ENCODE measurements around the gene FNDC3A.

FNDC3A gene

DNA sequence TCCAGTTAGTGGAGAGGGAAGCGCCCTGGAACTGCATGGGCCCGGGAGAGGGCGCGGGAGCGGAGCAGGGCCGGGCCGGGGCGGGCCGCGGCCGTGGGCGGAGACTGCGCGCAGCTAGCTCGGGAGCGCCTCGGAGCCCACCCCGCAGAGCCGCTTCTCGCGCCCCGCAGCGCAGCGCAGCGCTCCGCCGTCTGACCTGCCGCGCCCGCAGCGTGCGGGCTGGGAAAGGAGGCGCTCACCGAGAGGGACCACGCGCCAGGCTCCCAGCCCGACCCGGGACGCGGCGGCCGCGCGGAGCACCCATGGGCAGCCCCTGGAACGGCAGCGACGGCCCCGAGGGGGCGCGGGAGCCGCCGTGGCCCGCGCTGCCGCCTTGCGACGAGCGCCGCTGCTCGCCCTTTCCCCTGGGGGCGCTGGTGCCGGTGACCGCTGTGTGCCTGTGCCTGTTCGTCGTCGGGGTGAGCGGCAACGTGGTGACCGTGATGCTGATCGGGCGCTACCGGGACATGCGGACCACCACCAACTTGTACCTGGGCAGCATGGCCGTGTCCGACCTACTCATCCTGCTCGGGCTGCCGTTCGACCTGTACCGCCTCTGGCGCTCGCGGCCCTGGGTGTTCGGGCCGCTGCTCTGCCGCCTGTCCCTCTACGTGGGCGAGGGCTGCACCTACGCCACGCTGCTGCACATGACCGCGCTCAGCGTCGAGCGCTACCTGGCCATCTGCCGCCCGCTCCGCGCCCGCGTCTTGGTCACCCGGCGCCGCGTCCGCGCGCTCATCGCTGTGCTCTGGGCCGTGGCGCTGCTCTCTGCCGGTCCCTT is 244.5 kb downstream of the FNDC3A start, which contains the start of gene MLNR:
Gene MLNR (plus strand): TSS at position 303 of the 820 bp plus-strand sequence. CDS start 0 bp downstream, at position 303.
- TF ChIP-seq, protein P1, sequence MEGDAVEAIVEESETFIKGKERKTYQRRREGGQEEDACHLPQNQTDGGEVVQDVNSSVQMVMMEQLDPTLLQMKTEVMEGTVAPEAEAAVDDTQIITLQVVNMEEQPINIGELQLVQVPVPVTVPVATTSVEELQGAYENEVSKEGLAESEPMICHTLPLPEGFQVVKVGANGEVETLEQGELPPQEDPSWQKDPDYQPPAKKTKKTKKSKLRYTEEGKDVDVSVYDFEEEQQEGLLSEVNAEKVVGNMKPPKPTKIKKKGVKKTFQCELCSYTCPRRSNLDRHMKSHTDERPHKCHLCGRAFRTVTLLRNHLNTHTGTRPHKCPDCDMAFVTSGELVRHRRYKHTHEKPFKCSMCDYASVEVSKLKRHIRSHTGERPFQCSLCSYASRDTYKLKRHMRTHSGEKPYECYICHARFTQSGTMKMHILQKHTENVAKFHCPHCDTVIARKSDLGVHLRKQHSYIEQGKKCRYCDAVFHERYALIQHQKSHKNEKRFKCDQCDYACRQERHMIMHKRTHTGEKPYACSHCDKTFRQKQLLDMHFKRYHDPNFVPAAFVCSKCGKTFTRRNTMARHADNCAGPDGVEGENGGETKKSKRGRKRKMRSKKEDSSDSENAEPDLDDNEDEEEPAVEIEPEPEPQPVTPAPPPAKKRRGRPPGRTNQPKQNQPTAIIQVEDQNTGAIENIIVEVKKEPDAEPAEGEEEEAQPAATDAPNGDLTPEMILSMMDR (IDR thresholded peaks at IDR 0.05; ENCODE audit: low read depth, low read length), result no peak
- DNase-seq (ENCODE audit: extremely low read depth, low read depth), result no peak

DNA sequence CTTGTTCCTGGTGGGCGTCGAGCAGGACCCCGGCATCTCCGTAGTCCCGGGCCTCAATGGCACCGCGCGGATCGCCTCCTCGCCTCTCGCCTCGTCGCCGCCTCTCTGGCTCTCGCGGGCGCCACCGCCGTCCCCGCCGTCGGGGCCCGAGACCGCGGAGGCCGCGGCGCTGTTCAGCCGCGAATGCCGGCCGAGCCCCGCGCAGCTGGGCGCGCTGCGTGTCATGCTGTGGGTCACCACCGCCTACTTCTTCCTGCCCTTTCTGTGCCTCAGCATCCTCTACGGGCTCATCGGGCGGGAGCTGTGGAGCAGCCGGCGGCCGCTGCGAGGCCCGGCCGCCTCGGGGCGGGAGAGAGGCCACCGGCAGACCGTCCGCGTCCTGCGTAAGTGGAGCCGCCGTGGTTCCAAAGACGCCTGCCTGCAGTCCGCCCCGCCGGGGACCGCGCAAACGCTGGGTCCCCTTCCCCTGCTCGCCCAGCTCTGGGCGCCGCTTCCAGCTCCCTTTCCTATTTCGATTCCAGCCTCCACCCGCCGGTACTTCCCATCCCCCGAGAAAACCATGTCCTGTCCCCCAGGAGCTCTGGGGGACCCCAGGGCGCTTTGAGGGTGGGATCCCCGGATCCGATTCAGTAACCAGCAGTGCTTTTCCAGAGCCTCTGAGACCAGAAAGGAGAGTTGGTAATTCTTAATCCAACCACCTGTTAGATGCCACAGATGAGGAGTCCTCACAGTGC is 245.3 kb downstream of the FNDC3A start:
- TF ChIP-seq, protein P1 (IDR thresholded peaks at IDR 0.05; ENCODE audit: low read depth, low read length), result no peak
- no peak for DNase-seq (ENCODE audit: extremely low read depth, low read depth)

DNA sequence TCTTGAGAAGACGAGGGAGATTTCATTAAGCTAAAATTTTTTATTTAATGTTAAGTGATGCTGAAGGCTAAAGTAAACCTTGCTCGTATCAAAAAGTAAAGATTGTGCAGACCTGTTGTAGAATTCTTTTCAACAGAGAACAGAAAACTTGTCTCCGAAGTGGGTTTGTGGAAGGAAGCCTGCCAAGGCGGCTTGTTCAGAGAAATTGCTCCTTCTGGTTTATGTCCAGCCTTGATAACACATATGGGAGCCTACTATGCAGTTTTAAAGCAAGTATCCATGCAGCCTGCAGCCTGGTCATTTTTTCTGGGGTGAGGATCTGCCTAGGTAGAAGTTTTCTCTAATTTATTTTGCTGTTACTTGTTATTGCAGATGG is 245.9 kb downstream of the FNDC3A start:
- TF ChIP-seq, protein P1 (IDR thresholded peaks at IDR 0.05; ENCODE audit: low read depth, low read length), result no peak
- no peak for DNase-seq (ENCODE audit: extremely low read depth, low read depth)

DNA sequence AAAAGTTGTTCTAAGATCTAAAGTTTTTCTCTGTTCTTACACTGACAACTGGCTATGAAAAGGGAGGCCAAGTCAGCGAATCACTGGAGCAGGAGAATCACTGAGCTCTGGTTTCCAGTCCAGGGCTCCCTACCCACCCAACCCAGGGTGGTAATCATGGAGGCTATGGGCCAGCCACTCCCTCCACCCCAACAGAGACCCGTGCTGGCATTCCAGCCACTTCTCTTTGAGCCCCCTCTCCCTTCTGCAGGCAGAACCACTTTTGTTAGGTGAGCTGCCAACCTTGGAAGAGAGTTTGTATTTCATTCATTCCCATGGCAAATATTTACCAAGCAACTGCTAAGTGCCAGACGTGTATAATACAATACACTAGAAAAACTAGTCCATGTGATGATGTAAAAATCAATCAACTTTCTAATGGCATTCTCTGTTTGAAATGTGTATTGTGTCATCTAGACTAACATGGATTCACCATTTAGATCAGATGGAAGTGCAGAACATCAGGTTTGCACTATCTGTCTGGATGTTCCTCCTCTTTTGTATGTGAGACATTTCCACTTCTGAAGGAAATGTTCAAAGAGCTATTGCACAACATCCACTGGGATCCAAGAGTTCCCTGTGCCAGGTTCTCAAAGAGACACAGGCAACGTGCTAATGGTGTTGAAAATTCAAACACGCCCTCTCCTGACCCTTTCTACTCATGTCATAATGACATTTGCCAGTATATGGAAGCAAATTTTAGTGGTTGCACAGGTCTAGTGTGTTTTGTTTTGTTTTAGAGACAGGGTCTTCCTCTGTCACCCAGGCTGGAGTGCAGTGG is 249.7 kb downstream of the FNDC3A start:
- TF ChIP-seq, protein P1 (IDR thresholded peaks at IDR 0.05; ENCODE audit: low read depth, low read length), result no peak
- DNase-seq (ENCODE audit: extremely low read depth, low read depth), result no peak

DNA sequence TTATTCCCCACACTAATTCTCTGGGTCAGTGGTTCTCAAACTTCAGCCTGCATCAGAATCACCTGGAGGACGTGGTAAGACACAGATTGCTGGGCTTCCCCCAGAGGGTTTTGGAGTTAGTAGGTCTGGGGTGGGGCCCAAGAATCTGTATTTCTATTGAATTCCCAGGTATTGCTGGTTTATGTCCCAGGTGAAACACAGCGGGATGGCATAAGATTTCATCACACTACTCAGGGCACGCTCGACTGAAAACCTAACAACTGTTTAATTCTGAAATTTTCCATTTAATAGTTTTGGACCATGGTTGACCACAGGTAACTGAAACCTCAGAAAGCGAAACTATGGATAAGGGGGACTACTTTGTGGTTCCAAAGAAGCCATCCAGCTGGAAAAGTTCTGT is 250.9 kb downstream of the FNDC3A start:
- TF ChIP-seq, protein P1 (IDR thresholded peaks at IDR 0.05; ENCODE audit: low read depth, low read length), result no peak

DNA sequence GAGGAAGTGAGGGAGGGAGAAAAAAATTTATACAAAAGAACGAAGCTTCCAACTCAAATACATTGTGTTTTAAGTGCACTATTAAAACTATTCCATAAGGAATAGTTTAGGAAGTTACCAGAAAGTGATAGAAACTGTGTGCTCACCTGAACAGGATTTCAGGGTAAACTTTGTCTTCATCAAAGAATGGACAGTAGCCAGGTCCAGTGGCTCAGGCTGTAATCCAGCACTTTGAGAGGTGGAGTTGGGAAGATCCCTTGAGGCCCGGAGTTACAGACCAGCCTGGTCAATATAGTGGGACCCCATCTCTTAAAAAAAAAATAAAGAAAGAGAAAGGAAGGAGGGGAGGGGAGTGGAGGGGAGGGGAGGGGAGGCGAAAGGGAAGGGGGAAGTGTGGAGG is 259.0 kb downstream of the FNDC3A start:
- TF ChIP-seq, protein P1 (IDR thresholded peaks at IDR 0.05; ENCODE audit: low read depth, low read length), result no peak
- DNase-seq (ENCODE audit: extremely low read depth, low read depth), result no peak

More for the DNA sequence above, 250.9 kb downstream of the FNDC3A start:
- DNase-seq (ENCODE audit: extremely low read depth, low read depth), result no peak
